GM15510 (cell line): ENCODE measurements around the gene GRK4.

Experiments used
- POLR2A ChIP-seq: IDR thresholded peaks from 3 replicates; pipeline ENCODE4 v1.6.1; 2011; ENCODE audit warnings: borderline replicate concordance; ENCODE audit not compliant: insufficient read length; ENCODE audit errors: extremely low read depth

GRK4 gene

DNA sequence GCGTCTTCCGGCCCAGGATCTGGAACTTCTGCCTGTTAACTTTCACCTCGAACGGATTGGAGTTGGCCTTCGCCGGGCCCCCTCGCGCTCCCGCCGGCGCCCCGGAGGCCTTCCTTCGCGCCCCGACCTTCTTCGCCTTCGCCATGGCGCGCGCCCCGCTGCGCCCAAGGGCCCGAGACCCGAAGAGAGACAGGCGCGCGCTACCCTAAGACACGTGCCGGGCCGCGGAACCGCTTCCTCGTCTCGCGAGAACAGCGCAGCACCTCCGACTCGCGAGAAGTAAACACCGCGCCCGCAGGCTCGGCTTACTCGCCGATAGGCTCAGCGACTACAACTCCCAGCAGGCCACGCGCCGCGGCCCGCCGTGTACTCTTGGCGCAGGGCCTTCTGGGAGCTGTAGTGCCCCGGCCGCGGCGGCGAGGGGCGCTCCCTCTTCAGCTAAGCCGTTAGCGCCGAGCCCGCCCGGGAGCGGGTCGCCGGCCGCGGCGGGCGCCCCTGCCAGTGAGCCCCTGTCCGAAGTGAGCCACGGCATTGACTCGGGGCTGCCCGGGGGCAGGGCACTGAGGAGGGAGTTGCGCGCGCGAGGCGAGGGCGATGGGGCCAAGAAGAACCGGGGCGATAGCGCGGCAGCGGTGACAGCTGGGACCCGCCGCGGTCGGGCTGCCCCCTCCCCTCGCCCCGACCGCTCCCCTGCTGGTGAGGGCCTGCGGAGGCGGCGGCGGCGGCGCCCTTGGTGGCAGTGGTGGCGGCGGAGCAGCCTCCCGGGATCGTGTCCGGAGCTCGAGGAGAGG is at the start of gene GRK4, which contains the start of gene NOP14:
TSS of gene GRK4 (plus strand) at position 397 of the 791 bp plus-strand sequence. CDS start 500 bp downstream, outside the sequence.
TSS of gene NOP14 (minus strand) at position 232 of the 791 bp plus-strand sequence. CDS start at position 145, 87 bp downstream.
- peak; percentile 89 for TF ChIP-seq POLR2A

DNA sequence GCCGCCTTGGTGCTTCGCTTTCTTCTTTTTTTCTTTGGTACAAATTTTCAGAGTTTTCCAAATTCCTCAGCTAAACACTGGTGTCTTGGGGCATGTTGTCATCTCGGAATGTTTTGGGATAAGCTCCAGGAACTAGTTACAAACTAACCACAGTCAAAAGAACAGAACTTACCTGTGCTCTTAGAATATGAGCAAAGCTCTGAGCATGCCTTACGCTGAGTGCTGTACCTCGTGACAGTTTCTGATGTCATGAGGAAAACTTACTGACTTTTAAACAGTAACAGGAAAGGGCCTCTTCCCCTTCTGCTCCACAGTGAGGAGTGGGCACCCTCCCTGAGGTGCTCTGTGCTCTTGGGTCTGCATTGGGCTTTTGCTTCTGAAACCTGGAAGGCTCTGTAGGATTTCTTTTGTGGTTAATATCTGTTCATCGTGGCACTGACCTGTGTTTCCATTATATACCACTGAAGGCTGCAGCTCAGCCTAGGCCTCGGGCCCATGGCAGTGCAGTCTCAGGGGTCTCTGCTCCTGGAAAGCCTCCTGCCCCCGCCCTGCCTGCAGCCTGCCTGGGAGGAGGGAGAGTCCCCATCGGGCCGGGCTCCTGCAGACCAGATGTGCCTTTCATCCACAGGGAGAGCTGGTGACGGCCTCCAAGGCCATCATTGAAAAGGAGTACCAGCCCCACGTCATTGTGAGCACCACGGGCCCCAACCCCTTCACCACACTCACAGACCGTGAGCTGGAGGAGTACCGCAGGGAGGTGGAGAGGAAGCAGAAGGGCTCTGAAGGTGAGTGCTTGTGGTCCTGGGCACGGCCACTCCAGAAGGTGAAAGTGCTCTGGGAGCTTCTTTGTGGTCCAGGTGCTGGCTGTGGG is 48.9 kb upstream of the GRK4 start:
- TF ChIP-seq POLR2A, result no peak

GRCh38 chr4:2915789-2916188 is 47.6 kb upstream of the GRK4 start:
- TF ChIP-seq POLR2A, result no peak

GRCh38 chr4:2923141-2923551 is 40.2 kb upstream of the GRK4 start:
- TF ChIP-seq POLR2A, result no peak

DNA sequence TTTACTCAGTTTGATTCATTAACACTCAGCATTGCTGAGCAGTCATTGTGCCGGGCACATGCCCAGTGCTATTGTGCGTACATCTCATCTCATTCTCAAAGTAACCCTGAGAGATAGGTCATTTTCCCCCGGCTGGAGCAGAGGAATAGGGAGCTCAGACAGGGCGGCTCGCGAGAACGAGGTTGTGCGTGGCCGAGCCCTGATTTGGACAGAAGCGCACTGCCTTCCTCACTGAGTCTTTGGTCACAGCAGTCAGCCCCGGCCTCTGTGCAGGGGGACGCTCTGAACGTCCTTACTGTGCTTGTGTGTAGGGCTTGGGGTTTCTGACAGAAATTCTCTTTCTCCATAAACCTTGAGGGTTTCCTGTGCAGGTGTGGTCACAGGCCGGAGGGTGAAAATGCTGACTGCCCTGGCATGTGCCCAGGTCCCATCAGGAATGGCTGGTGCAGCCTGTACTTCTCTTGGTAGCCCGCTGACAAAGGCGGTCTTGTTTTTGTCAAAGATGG is 39.6 kb upstream of the GRK4 start:
- TF ChIP-seq POLR2A, result no peak

DNA sequence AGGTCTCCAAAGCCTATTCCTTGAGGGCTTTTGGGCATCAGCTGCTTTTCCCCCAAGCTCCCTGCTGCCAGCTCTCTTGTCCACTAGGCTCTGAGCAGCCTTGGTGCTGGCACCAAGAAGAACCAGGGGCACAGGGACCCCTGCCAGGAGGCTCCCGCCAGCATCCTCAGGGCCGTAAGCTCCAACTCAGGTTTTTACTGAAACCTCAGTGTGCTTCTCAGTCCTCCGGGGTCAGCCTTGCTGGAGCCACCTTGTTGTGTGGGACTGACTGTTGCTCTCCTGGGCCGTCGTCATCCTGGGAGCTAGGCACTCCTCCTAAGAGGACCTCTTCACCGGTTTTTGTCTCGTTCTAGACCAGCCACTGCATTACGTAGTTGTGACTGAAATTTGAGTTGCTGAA is 39.1 kb upstream of the GRK4 start:
- no peak for TF ChIP-seq POLR2A

DNA sequence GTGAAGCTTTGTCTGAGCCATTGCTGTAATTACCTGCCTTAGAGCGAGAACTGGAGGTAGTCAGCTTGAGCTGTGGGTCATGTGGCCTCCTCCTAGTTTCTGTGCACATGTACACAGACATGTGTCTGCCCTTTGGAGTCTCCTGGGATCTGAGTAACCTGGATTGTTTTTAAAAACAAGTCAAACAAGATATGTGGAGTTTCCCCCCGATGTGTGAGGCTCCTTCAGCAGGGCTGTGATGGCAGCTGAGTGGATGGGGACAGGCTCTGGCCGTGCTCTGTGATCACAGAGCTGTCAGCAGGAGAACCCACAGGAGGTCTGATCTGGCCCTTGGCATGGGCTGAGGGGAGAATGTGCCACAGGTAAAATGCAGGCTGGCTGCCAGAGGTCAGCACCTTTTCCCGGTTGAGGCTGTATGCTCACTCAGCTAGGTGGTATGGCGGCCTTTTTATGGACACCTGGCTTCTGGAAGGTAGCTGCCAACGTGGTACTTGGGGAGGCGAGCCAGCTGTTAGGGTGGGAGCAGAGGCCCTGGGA is 38.5 kb upstream of the GRK4 start:
- no peak for TF ChIP-seq POLR2A

DNA sequence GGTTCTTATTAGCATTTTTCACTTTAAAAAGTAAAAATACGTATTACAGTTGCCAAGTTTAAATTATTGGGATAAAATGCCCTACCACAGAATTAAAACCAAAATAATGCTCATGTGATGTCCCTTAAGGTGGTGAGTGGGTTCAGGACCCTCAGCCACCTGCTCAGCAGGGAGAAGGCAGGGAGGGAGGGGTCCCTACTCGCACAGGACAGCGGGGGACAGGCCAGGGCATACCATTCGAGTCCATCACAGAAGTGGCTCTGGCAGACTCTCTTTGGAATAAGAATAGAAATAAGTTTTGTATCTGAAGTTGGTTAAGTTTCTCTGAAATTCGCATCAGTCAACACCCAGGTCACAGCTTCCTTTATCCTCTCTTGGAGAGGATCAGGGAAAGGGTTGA is 37.9 kb upstream of the GRK4 start:
- no peak for TF ChIP-seq POLR2A

GRCh38 chr4:2925931-2926860 is 37.2 kb upstream of the GRK4 start:
- TF ChIP-seq POLR2A, result no peak

DNA sequence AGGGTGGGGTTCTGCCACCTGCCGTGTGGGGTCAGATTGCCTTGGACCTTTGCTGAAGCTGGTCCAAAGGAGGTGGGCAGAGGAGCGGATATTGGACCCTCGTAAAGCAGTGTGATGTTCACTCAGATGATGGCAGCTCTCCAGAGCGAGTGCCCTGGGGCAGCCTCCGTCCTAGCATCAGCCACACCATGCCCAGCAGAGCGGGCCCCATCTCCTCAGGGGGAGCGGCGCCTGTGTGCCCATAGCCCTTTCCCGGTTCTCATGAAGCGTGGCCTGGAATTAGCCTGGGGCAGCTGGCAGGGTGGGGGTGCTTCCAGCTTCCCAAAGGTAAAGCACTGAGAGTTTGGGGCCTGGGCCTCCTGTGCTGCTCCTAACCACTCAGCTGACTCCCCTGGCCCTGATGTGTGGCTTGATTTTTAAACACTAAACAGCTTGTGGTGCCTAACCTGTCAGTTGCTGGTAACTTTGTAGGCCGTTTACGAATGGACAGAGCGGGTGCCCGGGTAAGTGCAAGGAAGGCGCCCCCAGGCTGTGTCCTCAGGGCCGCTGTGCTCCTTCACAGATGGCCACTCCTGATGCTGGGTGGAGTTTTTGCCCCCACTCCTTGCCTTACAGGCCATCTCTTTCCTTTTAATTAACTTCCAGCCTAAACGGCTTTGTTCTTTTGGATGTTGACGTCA is 36.2 kb upstream of the GRK4 start:
- TF ChIP-seq POLR2A, result no peak

GRCh38 chr4:2927696-2928075 is 35.7 kb upstream of the GRK4 start:
- no peak for TF ChIP-seq POLR2A

DNA sequence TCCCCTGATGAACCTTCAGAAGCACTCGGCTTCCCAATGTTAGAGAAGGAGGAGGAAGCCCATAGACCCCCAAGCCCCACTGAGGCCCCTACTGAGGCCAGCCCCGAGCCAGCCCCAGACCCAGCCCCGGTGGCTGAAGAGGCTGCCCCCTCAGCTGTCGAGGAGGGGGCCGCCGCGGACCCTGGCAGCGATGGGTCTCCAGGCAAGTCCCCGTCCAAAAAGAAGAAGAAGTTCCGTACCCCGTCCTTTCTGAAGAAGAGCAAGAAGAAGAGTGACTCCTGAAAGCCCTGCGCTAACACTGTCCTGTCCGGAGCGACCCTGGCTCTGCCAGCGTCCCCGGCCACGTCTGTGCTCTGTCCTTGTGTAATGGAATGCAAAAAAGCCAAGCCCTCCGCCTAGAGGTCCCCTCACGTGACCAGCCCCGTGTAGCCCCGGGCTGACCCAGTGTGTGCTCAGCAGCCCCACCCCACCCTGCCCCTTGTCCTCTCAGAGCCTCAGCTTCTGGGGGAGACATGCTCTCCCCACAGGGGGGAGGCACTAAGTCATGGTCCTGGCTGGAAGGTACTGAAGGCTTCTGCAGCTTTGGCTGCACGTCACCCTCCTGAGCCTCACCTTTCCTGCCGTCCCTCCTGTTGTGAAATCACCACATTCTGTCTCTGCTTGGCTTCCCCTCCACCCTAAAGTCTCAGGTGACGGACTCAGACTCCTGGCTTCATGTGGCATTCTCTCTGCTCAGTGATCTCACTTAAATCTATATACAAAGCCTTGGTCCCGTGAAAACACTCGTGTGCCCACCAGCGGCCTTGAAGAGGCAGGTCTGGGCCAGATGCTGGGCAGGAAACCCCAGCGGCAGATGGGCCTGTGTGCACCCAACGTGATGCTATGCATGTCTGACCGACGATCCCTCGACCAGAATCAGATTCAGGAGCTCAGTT is 34.9 kb upstream of the GRK4 start:
- no peak for TF ChIP-seq POLR2A

- TF ChIP-seq POLR2A, result no peak
Measured at GRCh38 chr4:2929469-2929868, 33.9 kb upstream of the GRK4 start.

- TF ChIP-seq POLR2A, result no peak
Measured at GRCh38 chr4:2930135-2930757, 33.1 kb upstream of the GRK4 start.
